ENCODE data around the gene VASP.

- TF ChIP-seq, protein P1, sequence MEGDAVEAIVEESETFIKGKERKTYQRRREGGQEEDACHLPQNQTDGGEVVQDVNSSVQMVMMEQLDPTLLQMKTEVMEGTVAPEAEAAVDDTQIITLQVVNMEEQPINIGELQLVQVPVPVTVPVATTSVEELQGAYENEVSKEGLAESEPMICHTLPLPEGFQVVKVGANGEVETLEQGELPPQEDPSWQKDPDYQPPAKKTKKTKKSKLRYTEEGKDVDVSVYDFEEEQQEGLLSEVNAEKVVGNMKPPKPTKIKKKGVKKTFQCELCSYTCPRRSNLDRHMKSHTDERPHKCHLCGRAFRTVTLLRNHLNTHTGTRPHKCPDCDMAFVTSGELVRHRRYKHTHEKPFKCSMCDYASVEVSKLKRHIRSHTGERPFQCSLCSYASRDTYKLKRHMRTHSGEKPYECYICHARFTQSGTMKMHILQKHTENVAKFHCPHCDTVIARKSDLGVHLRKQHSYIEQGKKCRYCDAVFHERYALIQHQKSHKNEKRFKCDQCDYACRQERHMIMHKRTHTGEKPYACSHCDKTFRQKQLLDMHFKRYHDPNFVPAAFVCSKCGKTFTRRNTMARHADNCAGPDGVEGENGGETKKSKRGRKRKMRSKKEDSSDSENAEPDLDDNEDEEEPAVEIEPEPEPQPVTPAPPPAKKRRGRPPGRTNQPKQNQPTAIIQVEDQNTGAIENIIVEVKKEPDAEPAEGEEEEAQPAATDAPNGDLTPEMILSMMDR (IDR thresholded peaks at IDR 0.05) = no peak
- no peak for TF ChIP-seq POLR2A (IDR thresholded peaks at IDR 0.05; ENCODE audit: low read depth)
- peak in 1 of 2 donors; percentile 42 for TF ChIP-seq POLR2AphosphoS5 (IDR thresholded peaks at IDR 0.05)
Measured at GRCh38 chr19:45496349-45496953, 10.8 kb upstream of the VASP start.
